Keratinocyte (primary cell): ENCODE results near the gene NOS1AP.

Experiments
- CTCF ChIP-seq, 3 experiments: IDR thresholded peaks in 1 of 3; conservative IDR thresholded peaks in 1 of 3; optimal IDR thresholded peaks in 1 of 3; 2 replicates in 2 of 3; 3 replicates in 1 of 3; pipeline versions ENCODE3 to v1.5.1; 2011; ENCODE audit warnings: low read length in 3 of 3, mild to moderate bottlenecking in 3 of 3, moderate library complexity in 2 of 3, control low read depth in 1 of 3, inconsistent platforms in 1 of 3; ENCODE audit not compliant: insufficient read depth in 2 of 3; ENCODE audit errors: extremely low read depth in 1 of 3
- EZH2 ChIP-seq: IDR thresholded peaks from one replicate; pipeline ENCODE4 v1.6.1; 2012; ENCODE audit warnings: inconsistent platforms, mild to moderate bottlenecking, low read length, moderate library complexity

GRCh38 chr1:162182090-162182489 is 112.6 kb downstream of the NOS1AP start:
- TF ChIP-seq CTCF (optimal IDR thresholded peaks at IDR 0.05 in 1 of 3, IDR thresholded peaks at IDR 0.05 in 1 of 3, conservative IDR thresholded peaks at IDR 0.05 in 1 of 3; ENCODE audit: extremely low read depth in 1 of 3, insufficient read depth in 2 of 3, low read length in 3 of 3) (no peak), EZH2 (no peak)
